G401.6 (cell line): Measurements from ENCODE around the gene SMCO3.

Experiments used
- FAIRE-seq: peaks from 2 replicates; lab custom pipeline; 2012; peaks lifted over from hg19 to GRCh38; lab: Jason Lieb, UNC

SMCO3 gene

GRCh38 chr12:14827043-14827442, 13.1 kb upstream of the SMCO3 start:
- no peak for FAIRE-seq

GRCh38 chr12:14826491-14826890, 12.5 kb upstream of the SMCO3 start:
- no peak for FAIRE-seq

GRCh38 chr12:14825256-14825655, 11.3 kb upstream of the SMCO3 start:
- no peak for FAIRE-seq

- no peak for FAIRE-seq
Measured at GRCh38 chr12:14824012-14824634, 10.1 kb upstream of the SMCO3 start.

GRCh38 chr12:14811486-14811885, 2.5 kb downstream of the SMCO3 start:
- no peak for FAIRE-seq

- no peak for FAIRE-seq
Measured at GRCh38 chr12:14810953-14811483, 3.0 kb downstream of the SMCO3 start.

- no peak for FAIRE-seq
Measured at GRCh38 chr12:14810167-14810952, 3.6 kb downstream of the SMCO3 start.

- no peak for FAIRE-seq
Measured at GRCh38 chr12:14803830-14804160, 10.2 kb downstream of the SMCO3 start.

- peak; percentile 99 for FAIRE-seq
Measured at GRCh38 chr12:14803011-14803829, 10.8 kb downstream of the SMCO3 start, which contains the start of the genes C12orf60 and WBP11. TSS of gene C12orf60 (plus strand) at chr12:14803670. CDS start at chr12:14822936, 19,266 bp downstream. TSS of gene WBP11 (minus strand) at chr12:14803478. CDS start at chr12:14801383, 2,095 bp downstream.

GRCh38 chr12:14802721-14803010, 11.3 kb downstream of the SMCO3 start:
- FAIRE-seq: no peak

GRCh38 chr12:14802247-14802646, 11.7 kb downstream of the SMCO3 start:
- FAIRE-seq: no peak

GRCh38 chr12:14795028-14795448, 18.9 kb downstream of the SMCO3 start:
- no peak for FAIRE-seq

GRCh38 chr12:14785568-14785967, 28.4 kb downstream of the SMCO3 start:
- no peak for FAIRE-seq

GRCh38 chr12:14784471-14784870, 29.5 kb downstream of the SMCO3 start:
- FAIRE-seq: no peak

GRCh38 chr12:14782756-14783155, 31.2 kb downstream of the SMCO3 start:
- FAIRE-seq: no peak

- no peak for FAIRE-seq
Measured at GRCh38 chr12:14781563-14781962, 32.4 kb downstream of the SMCO3 start.

GRCh38 chr12:14780859-14781258, 33.1 kb downstream of the SMCO3 start:
- FAIRE-seq: no peak

GRCh38 chr12:14779834-14780233, 34.1 kb downstream of the SMCO3 start:
- no peak for FAIRE-seq

GRCh38 chr12:14777271-14777670, 36.7 kb downstream of the SMCO3 start:
- FAIRE-seq: no peak

GRCh38 chr12:14776236-14776961, 37.6 kb downstream of the SMCO3 start:
- FAIRE-seq: peak; percentile 58

- FAIRE-seq: no peak
Measured at GRCh38 chr12:14775636-14775980, 38.4 kb downstream of the SMCO3 start.

- no peak for FAIRE-seq
Measured at GRCh38 chr12:14774906-14775635, 38.9 kb downstream of the SMCO3 start.
